HG02798 (cell line): Measurements from ENCODE around the gene SLC1A4.
"Not testable (repeated sequence)": the region's sequence is repeated elsewhere in the genome, so short reads cannot be mapped to it uniquely, and the experiment has no call there.

Experiments
- ATAC-seq: cut with Tn5 transposase; IDR thresholded peaks from one replicate; pipeline ENCODE4 v1.9.1; 2021; ENCODE audit warnings: mild to moderate bottlenecking; ENCODE audit not compliant: unreplicated experiment, poor library complexity

SLC1A4 gene

DNA sequence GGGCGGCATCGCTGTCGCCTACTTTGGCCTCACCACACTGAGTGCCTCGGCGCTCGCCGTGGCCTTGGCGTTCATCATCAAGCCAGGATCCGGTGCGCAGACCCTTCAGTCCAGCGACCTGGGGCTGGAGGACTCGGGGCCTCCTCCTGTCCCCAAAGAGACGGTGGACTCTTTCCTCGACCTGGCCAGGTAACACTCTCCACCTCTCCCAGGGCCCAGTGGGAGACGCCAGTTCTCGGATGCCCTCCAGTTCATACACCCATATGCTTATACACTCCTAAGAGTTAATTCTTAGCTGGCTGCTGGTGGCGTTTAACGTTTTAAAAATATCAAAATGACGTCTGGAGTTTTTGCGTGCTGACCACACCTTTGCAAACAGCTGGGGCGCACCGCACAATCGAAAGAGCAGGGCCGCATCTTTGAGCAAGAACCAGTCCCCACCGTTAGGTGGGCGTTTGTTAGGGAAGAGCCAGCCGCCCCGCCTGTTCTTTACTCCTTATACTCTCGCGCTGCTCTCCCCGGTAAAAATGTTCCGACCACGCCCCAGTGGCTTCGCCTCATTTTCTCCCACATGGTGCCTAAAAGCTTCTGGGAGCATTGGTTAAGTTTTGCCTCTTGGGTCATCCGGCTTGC, 899 bp downstream of the SLC1A4 start:
- ATAC-seq, result no peak

DNA sequence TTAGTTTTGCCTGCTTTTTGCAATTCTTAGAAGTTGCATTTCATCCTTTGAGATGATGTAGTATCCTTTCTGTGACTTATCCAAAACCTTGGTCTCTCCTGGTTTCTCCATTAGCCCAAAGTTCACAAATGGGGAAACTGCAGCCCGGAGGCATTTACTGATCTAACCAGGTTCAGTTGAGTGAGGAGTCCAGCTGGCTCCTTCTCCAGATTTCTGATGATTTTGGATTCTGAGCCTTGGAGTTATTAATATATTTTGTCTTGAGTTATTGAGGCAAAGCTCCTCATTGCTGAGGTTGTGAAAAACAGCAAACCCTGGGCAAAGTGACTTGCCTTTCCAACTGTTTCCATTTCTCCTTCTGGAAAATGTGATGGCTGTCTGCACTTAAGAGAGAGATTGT, 1.7 kb downstream of the SLC1A4 start:
- no peak for ATAC-seq

DNA sequence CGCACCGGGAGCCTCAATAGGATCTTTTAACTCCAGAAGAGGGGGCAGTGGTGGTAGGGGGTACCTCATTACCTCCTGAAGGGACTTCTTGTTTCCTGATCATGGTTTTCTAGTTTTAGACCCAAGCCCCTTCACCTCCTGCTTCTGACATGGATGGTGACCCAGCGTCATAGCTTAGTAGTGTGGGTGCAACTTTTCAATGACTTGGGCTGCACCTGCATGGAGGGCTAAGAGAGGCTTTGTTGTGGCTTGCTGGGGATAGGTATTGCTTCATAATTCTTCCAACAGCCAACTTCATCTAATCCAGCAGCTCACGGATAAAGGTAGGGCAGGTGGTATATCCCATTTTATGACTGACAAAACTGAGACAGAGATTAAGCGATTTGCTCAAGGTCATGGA, 3.0 kb downstream of the SLC1A4 start:
- no peak for ATAC-seq

DNA sequence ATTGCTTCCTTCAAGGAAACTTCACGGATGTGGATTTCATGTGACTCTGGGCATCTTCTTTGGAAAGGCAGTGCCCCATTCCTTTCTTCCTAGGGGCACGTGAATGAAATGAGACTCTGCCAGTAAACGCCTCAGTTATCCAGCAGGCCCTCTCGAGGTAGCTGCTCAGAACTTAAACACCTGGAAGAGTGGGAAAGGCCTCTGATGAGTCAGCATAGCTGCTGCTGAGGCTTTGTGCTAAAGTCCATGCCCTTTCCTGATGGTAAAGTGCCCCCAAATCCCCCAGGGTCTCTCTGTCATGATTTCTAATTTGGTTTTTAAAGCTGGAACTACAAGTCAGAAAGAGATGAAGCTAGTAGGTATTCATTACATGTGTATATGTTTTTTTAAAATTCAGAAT, 3.8 kb downstream of the SLC1A4 start:
- ATAC-seq, result no peak

DNA sequence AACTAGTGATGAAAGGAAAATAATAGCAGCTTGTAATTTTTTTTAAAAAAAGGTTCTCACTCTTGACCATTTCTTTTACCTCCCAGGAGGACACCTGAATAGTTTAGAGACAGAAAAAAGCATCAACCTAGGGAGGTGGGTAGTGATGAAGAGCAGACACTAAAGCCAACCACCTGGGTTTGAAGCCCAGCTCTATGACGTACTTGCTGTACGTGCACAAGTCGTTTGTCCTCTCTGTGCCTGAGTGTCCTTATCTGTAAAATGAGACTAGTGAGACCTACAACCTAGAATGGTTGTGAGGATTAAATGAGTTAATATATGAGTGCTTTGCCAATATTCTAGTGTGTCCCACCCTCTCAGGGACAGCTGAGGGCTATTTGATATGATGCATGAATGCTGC, 5.8 kb downstream of the SLC1A4 start:
- no peak for ATAC-seq

DNA sequence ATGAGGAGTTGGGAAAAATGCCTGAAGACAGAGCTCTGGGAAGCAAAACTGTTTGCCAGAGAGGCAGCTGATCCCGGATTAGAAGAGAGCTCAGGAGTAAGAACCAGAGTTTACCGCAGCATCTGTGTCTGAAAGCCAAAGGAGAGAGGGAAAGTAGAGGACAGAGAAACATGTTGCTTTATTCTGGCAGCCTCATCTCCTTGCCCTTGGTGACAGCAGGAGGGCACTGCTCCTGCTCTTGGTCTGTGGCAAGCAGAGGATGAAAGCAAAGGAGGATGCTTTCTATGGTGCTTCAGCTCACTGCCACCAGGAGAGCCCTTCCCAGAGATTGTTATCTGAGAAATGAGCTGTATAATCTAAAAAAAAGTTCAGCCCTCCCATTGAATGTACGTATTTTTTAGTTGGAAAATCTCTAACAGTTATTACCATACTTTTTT, 7.7 kb downstream of the SLC1A4 start:
- ATAC-seq, result no peak

DNA sequence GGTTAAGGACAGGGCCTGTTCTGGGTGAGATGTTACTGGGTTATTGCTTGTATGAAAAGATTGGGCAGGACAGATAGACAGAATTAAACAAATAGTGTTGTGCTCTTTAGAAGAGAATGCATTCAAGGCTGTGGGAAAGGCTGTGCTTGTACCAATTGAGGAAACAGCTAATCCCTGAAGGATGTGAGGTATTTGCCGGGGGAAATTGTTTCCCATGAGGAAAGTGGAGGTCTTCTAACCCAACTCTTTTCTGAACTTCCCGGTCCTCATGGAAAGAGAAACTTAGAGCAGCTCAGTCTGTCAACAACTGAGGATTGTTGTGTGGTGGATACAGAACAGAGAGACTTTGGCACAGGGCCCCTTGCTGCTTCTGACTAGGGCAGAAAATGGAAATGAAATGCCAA, 9.5 kb downstream of the SLC1A4 start:
- ATAC-seq, result no peak

DNA sequence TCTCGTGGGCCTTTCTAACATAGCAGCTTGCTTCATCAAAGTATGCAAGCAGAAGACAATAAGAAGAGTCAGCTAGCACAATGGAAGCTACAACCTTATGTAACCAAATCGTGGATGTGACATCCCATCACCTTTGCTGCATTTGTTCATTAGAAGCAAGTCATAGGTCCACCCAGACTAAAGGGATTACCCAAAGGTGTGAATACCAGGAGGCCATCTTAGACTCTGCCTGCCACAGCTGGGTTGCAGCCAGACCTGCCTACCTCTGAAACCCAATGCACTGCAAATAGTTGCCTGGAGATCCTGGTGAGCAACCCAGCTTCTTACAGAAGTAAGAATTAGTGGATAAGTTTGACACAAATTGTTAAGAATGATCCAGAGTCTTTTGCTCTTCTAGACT, 10.6 kb downstream of the SLC1A4 start:
- no peak for ATAC-seq

DNA sequence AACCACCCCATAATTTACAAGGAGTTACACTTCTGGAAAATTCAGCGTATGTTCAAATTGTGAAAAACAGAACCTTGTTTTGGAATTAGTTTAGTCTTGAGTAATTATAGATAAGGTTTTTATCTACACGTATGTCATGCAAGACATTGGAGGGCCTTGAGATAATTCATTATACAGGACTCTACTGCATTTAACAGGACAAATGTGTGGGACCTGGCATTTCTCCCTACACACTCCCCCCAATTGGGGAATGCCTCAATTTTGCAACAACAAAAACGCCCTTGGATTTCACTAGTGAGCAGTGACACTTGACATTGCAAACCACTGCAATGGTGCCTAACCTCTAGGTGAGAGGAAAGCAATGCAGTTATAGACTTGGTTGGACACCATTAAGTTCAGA, 11.4 kb downstream of the SLC1A4 start:
- ATAC-seq, result no peak

DNA sequence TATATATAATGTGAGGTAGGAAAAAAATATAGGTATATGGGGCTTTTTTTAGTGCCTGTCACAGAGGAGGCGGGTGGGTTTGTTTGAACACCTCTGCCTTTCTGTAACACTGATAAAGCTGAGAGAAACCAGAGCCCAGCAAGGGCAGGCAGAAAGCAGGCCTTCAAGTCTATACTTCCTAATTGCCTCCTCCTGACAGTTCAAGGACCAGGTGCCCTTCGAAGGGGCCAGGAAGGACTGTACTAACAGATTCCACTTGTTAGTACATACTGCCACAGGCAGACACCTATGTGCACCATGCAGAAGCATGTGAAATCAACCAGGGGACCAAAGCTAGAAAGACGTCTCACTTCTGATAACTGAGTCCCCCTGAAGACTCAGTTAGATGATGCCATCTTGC, 13.8 kb downstream of the SLC1A4 start:
- ATAC-seq, result no peak

DNA sequence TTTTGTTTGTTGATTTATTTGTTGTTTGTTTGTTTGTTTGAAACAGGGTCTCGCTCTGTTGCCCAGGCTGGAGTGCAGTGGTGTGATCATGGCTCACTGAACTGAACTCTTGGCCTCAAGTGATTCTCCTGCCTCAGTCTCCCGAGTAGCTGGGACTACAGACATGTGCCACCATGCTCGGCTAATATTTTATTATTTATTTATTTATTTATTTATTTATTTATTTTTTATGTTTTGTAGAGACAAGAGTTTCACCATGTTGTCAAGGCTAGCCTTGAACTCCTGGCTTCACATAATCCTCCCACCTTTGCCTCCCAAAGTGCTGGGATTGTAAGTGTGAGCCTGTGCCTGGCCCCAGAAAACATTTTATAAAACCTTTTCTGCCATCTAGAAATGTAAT, 15.0 kb downstream of the SLC1A4 start:
- ATAC-seq, result not testable (repeated sequence)

DNA sequence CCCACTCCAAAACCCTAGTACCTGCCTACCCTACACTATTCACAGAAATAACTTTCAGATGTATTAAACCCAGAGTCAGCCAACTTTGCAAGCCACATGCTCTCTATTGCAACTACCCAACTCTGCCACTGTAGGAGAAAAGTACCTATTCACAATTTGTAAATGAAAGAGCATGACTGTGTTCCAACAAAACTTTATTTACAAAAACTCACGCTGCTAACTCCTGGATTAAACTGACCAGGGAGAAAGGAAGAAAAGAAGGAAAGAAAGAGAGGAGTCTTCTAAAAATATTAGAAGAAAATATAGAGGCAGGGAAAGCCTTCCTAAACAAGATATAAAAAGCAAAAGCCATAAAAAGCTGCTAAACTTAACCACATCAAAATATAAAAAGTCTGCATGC, 24.6 kb downstream of the SLC1A4 start:
- ATAC-seq, result no peak

DNA sequence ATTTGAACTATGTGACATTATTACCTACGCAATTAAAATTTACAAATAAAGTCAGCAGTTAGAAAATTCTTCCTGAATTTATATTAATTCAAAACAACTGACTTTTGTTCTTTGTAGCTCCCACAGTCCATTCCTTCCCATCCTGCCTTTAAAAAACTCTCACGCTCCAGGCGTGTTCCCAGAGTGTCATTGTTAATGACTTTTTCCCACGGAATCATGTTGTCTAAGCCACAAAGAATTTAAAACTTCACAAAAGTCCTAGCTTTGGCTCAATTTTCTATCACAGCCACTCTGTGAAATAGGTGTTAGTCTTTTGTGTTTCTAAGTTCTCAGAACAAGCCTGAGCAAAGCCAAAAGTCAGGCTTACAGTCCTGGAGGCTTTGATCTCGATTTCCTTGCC, 26.5 kb downstream of the SLC1A4 start:
- ATAC-seq, result no peak

DNA sequence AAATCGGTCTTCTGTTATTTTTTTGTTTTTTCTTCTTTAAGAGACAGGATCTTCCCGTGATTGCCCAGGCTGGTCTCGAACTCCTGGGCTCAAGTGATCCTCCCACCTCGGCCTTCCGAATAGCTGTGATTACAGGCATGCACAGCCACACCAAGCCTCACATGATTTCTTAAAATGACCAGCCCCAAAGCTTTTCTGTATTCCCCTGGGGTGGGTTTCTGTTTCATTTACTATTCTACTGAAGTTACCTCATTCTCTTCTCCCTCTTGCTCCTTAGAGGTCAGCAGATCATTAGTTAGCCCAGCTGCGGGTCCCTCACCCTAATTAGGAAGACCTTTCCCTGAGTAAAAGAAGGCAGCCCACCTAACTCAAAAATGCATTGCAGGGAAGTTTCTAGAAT, 27.6 kb downstream of the SLC1A4 start:
- ATAC-seq, result no peak

DNA sequence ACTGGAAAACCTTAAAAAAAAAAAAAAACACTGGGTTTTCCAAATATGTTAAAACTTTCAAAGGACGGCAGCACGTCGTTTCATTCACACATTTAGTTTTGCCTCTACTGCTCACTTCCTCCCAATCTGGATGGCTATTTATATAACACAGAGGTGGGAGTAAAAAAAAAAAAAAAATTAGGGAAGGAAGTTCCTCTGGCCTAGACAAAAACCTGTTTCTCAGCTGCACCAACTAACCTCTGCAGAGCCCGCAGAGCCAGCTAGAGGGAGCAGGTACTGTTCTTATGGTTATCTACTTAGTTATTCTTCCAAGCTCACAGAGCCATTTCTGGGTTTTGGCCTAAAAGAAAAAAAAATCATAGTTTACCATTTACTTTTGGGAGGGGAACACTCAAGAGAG, 28.1 kb downstream of the SLC1A4 start:
- no peak for ATAC-seq

DNA sequence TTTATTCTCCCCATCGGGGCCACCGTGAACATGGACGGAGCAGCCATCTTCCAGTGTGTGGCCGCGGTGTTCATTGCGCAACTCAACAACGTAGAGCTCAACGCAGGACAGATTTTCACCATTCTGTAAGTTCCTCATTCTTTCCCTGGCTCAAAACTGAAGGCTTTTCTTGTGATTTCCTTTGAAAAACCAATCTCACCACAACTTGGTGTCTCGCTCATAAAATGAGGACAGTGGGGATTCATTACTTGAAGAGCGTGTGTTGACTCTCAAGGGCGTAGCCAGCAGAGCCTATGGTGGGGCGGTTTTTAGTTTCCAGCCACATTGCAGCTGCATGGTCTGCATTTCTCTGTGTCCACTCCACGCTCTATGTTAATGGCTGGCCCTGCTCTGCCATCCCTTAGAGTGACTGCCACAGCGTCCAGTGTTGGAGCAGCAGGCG, 29.0 kb downstream of the SLC1A4 start:
- ATAC-seq, result no peak

DNA sequence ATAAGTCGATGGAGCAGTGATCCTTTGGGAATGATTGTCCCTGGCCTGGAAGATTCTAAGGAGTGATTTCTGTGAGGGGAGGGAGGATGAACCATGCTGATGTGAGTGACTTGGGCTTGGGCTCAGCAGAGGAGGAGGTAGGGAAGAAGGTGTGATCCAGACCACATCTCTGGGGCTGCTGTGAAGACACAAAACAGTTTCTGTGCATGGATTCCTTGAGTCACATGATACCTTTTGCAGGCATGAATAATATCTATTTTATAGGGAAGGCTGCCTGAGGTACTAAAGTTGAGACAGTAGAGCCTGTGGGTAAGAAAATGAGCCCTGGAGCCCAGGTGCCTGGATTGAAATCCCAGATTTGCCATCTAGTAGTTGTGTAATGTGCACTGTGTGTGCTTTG, 29.8 kb downstream of the SLC1A4 start:
- no peak for ATAC-seq

DNA sequence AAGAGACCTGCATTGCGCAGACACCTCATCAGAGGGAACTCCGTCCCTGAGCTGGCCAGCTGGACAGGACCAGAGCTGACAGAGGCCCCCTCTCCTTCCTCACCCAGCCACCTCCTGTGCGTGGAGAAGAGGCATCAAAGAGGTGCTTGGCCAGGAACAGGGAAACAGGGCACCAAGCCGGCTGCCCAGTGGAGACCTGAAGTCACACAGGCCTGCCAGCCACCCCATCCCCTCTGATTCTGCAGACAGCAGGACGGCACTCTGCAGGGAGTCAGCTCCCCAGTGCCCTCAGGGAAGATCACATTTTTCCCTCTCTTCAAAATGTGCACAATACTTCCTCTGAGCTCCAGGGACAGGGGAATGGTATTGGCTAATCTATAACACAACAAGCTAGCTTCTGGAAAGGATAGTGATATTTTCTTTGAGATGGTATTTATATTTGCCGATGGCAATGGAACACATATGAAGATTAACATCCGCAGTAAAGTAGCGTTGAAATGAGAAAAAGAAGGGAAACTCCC, 30.5 kb downstream of the SLC1A4 start:
- ATAC-seq, result no peak

DNA sequence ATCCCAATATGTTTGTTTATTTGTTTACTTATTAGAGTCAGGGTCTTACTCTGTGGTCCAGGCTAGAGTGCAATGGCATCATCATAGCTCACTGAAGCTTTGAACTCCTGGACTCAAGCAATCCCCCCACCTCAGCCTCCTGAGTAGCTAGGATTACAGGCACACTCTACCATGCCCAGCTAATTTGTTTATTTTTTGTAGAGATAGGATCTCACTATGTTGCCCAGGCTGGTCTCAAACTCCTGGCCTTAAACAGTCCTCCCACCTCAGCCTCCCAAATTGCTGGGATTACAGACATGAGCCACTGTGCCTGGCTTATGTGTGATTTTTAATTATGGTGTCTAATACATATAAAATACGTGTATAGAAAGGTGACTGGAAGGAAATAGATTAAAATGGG, 31.1 kb downstream of the SLC1A4 start:
- not testable (repeated sequence) for ATAC-seq

DNA sequence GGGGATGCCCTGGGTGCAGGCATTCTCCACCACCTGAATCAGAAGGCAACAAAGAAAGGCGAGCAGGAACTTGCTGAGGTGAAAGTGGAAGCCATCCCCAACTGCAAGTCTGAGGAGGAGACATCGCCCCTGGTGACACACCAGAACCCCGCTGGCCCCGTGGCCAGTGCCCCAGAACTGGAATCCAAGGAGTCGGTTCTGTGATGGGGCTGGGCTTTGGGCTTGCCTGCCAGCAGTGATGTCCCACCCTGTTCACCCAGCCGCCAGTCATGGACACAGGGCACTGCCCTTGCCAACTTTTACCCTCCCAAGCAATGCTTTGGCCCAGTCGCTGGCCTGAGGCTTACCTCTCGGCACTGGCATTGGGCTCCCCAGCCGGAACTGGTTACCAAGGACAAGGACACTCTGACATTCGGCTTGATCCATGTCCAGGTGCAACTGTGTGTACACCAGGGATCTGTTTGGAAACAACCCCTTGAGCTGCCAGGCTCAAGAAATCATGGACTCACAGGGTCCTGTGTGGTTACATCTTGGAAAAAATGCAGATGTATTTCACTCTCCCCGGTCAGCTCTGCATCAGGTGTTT, 31.8 kb downstream of the SLC1A4 start:
- no peak for ATAC-seq

DNA sequence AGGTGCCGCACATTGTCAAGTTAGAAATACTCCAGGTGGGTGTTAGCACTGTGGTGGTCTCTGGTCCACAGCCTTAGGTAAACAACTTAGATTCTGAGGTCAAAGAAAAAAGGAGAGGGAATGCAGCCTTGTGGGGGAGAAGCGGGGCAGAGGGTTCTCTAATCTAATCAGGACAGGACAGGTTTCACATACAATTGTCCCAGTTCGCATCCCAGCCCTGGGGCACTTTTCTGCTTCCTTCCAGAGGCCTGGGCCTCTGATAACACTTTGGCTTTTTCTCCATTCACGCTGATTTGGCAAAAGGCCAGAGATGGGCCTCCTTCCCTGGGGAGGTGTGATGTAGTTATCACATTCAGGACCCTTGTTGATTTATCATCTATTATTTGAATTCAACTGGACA, 32.5 kb downstream of the SLC1A4 start:
- ATAC-seq, result no peak

DNA sequence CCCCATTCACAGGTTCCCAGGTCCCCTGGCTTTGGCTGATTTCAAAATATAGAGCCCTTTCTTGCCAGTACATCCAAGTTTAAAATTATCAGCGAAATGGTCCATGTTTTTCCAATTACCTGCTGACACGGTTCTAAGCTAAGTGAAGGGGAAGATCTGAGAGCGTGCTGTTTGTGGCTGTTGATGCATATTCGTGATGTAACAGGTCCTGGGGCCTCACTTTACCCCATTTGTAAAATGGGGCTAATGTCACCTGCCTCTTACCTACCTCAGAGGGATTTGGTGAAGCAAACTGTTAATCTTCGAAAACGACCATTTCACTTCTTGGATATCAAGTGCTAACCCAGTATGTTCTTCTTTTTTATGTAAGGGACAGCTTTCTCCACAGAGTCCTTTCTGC, 33.0 kb downstream of the SLC1A4 start:
- no peak for ATAC-seq
